ENCODE results near the gene SASH1. TPM values are rescaled to one million over a fixed set of nuclear protein-coding genes. Genes with fewer than 3 reads are reported as not detected.

SASH1 gene
- total and polyA plus RNA-seq, 2 donors (not counting 3 experiments of a cell fraction or from before 2014, with no cell fraction given), result 18.5 to 103 TPM

GRCh38 chr6:148440016-148440415 is 97.4 kb downstream of the SASH1 start:
- no peaks in the 10 kb centered on the region for H3K27me3 ChIP-seq (ENCODE audit: control insufficient read depth in 2 of 2, insufficient read depth in 2 of 2, low read length in 2 of 2)
- FAIRE-seq, result no peak
- no peaks in the 10 kb centered on the region for H3K9me1 ChIP-seq (replicated peaks; ENCODE audit: control insufficient read depth, extremely low read depth, insufficient read depth, low read length)
- peaks cover 65% of the 10 kb centered on the region for H3K79me2 ChIP-seq (ENCODE audit: control insufficient read depth, insufficient read depth, low read length)
- ChIA-PET POLR2A (no interaction called here), CTCF (interaction anchor here (1.1 kb wide), 1 partner anchor 263 kb away, joined by 4 read pairs; no protein-coding TSS in a partner anchor)
- peaks cover 0 to 2% of the 10 kb centered on the region in 2 experiments for H3K36me3 ChIP-seq (ENCODE audit: control insufficient read depth in 2 of 2, extremely low read depth in 1 of 2, insufficient read depth in 2 of 2, low read length in 2 of 2)
- no peak overlapping the region for H2AFZ ChIP-seq (ENCODE audit: low read depth, low read length)
- H3K4me3 ChIP-seq (replicated peaks in 1 of 3; ENCODE audit: insufficient read depth in 1 of 3, low read depth in 1 of 3, low read length in 3 of 3), result no peak overlapping the region
- intact Hi-C loops (cut with micrococcal nuclease), result no loop called here
- BruUV-seq (replicated peaks), result no TSS peak
- no peaks in the 10 kb centered on the region for H3K9me3 ChIP-seq (replicated peaks; ENCODE audit: control insufficient read depth, insufficient read depth, low read length)
- no peak overlapping the region for H3K9ac ChIP-seq (replicated peaks; ENCODE audit: extremely low read depth, insufficient read depth, low read length)
- DNase-seq (ENCODE audit: low read depth, low spot score), result no peak
- no peak overlapping the region for H3K4me2 ChIP-seq (ENCODE audit: insufficient read depth, low read length)
- TF ChIP-seq MYC (IDR thresholded peaks at IDR 0.05; ENCODE audit: low read depth, low read length) (no peak), JUN (IDR thresholded peaks at IDR 0.05; ENCODE audit: borderline replicate concordance, insufficient read depth, insufficient read length, low read depth) (no peak), EZH2 (IDR thresholded peaks at IDR 0.05; ENCODE audit: borderline replicate concordance, low read depth, low read length, severe bottlenecking) (no peak), GATA2 (IDR thresholded peaks at IDR 0.05; ENCODE audit: insufficient read depth, insufficient read length, low read depth, low read length) (no peak), CTCF (IDR thresholded peaks at IDR 0.05; ENCODE audit: extremely low read depth in 1 of 2, insufficient read depth in 1 of 2, low read depth in 1 of 2, low read length in 2 of 2) (no peak), MAX (IDR thresholded peaks at IDR 0.05; ENCODE audit: insufficient read depth, insufficient read length) (no peak)
- H3K27ac ChIP-seq (ENCODE audit: insufficient read depth, low read depth, low read length), result peak overlapping the region; percentile 98
- peaks cover 54% of the 10 kb centered on the region for H3K4me1 ChIP-seq (ENCODE audit: control insufficient read depth, extremely low read depth, insufficient read depth, low read length)
- H4K20me1 ChIP-seq (replicated peaks; ENCODE audit: control insufficient read depth, extremely low read depth, insufficient read depth, low read length), result no peaks in the 10 kb centered on the region
- dilution Hi-C loops (cut with MboI; ENCODE audit: extremely low pct_ligation_motif_present, low sequenced_read_pairs), result no loop called here

Data from endothelial cell of umbilical vein (primary cell).